Measurements from ENCODE around the gene ZNF554. TPM values are rescaled to one million over a fixed set of nuclear protein-coding genes. Genes with fewer than 3 reads are reported as not detected.

Gene ZNF554
- total and polyA plus RNA-seq, 2 of the 8 experiments (the other 6 are each of a cell fraction or from before 2014, with no cell fraction given): 1.8 to 5.7 TPM

DNA sequence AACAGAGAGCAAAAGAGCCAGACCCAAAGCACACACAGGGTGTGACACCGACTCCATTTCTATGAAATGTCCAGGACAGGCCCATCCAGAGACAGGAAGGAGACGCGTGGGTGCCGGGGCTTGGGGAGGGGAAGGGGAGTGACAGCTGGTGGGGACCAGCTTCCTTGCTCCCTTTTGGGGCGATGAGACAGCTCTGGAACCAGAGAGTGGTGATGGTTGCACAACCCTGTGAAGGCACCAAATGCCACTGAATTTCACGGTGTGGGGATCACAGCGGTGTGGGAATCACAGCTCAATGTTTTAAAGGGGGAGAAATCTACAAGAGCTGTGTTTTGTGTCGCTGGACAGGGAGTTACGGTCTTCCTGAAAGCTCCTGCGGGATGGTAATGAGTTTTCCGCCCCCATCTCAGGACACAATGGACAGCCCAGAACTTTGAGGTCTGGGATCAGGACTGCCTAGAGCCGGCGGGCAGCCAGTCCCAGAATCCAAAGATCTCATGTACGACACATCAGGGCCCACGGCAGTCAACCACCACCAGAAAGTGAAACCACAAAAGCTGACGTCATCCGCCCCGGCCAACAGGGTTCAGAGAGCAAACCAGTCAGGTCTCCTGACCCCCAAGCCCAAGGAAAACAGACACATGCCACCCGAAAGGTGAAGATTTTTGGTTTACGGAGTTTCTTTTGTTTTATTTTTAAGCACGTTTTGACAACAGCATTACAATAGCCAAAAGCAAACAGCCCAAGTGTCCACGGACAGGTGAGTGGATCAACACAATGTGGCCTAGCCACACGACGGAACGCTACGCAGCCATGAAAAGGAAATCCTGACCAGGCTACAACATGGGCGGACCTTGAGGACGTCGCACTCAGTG, 43.9 kb upstream of the ZNF554 start (continued):
- no peak for TF ChIP-seq CHD2 (IDR thresholded peaks at IDR 0.05; ENCODE audit: low read length)
